K562 (cell line): ENCODE data around the gene INHA. TPM values are rescaled to one million over a fixed set of nuclear protein-coding genes. Genes with fewer than 3 reads are reported as not detected.
A peak's percentile ranks its signal among the peaks of the same experiment; 100 is the strongest.

Experiments used
- BCOR ChIP-seq: fragments of 450-650 bp; IDR thresholded peaks from 2 replicates; pipeline ENCODE4 v1.6.1; 2016
- DLX4 ChIP-seq: fragments of 250-450 bp; sonication (Bioruptor Pico); IDR thresholded peaks from 2 replicates; pipeline ENCODE4 v1.6.1; 2021; ENCODE audit warnings: mild to moderate bottlenecking
- DMBX1 ChIP-seq: fragments of 250-450 bp; sonication (Bioruptor Pico); IDR thresholded peaks from 2 replicates; pipeline ENCODE4 v1.8.0; 2022; ENCODE audit warnings: inconsistent platforms, mild to moderate bottlenecking, moderate library complexity, borderline replicate concordance
- HDAC3 ChIP-seq: fragments of 450-650 bp; IDR thresholded peaks from 2 replicates; pipeline ENCODE4 v1.6.1; 2018; ENCODE audit warnings: borderline replicate concordance, mild to moderate bottlenecking, moderate library complexity; ENCODE audit not compliant: partially characterized antibody
- HDGF ChIP-seq: fragments of 450-650 bp; IDR thresholded peaks from 2 replicates; pipeline ENCODE4 v1.6.1; 2016
- MAZ ChIP-seq, 2 experiments: fragments of 450-650 bp in 1 of 2; sonication (generic) in 1 of 2; formaldehyde crosslinking; IDR thresholded peaks in 1 of 2; conservative IDR thresholded peaks in 1 of 2; 2 replicates each; pipeline versions ENCODE4 v1.4.0 to v1.5.0; 2020; ENCODE audit warnings: mild to moderate bottlenecking in 1 of 2, missing genetic modification reagents in 1 of 2
- MCM2 ChIP-seq: fragments of 450-650 bp; IDR thresholded peaks from 2 replicates; pipeline ENCODE4 v1.6.1; 2017; ENCODE audit warnings: low read depth, mild to moderate bottlenecking
- MCM3 ChIP-seq: fragments of 450-650 bp; IDR thresholded peaks from 2 replicates; pipeline ENCODE4 v1.6.1; 2016
- MED1 ChIP-seq: sonication (generic); formaldehyde crosslinking; IDR thresholded peaks from 2 replicates; pipeline ENCODE4 v1.8.1; 2023; ENCODE audit warnings: missing genetic modification reagents, borderline replicate concordance
- MYC ChIP-seq, 2 experiments: fragments of 250-450 bp in 1 of 2; sonication (Bioruptor Pico) in 1 of 2; IDR thresholded peaks; 2 replicates each; pipeline versions ENCODE4 v1.5.1 to v1.6.1; 2012 to 2021; ENCODE audit warnings: low read depth in 2 of 2, borderline replicate concordance in 1 of 2, improper control_type of control experiment in 1 of 2, low read length in 1 of 2, mild to moderate bottlenecking in 1 of 2, moderate library complexity in 1 of 2
- PML ChIP-seq: IDR thresholded peaks from 2 replicates; pipeline ENCODE4 v1.6.1; 2012; ENCODE audit warnings: low read length, inconsistent platforms
- RFX1 ChIP-seq: fragments of 450-650 bp; IDR thresholded peaks from 2 replicates; pipeline ENCODE4 v1.6.1; 2016; ENCODE audit warnings: mild to moderate bottlenecking, moderate library complexity
- RFX7 ChIP-seq: fragments of 250-450 bp; sonication (Bioruptor Pico); IDR thresholded peaks from 2 replicates; pipeline ENCODE4 v1.5.1; 2021; ENCODE audit warnings: mild to moderate bottlenecking
- SMAD1 ChIP-seq: fragments of 150-350 bp; IDR thresholded peaks from 2 replicates; pipeline ENCODE4 v1.6.1; 2014; ENCODE audit warnings: low read length, low read depth; ENCODE audit not compliant: partially characterized antibody
- TARDBP ChIP-seq: fragments of 450-650 bp; IDR thresholded peaks from 2 replicates; pipeline ENCODE4 v1.6.1; 2016
- TBP ChIP-seq: optimal IDR thresholded peaks from 2 replicates; pipeline ENCODE3; 2011; ENCODE audit warnings: low read depth, low read length, improper control_type of control experiment
- THRA ChIP-seq: fragments of 450-650 bp; IDR thresholded peaks from 2 replicates; pipeline ENCODE4 v1.6.1; 2017; ENCODE audit warnings: mild to moderate bottlenecking, moderate library complexity
- ZC3H8 ChIP-seq: fragments of 450-650 bp; IDR thresholded peaks from 2 replicates; pipeline ENCODE4 v1.6.1; 2017
- ZNF140 ChIP-seq: fragments of 250-450 bp; sonication (Bioruptor Pico); IDR thresholded peaks from 2 replicates; pipeline ENCODE4 v1.8.0; 2021; ENCODE audit warnings: moderate library complexity, mild to moderate bottlenecking, inconsistent platforms
- ZNF263 ChIP-seq: sonication (generic); formaldehyde crosslinking; IDR thresholded peaks from 2 replicates; pipeline ENCODE4 v1.8.0; 2022; ENCODE audit warnings: mild to moderate bottlenecking, missing genetic modification reagents, borderline replicate concordance
- ZNF354B ChIP-seq: fragments of 250-450 bp; sonication (Bioruptor Pico); IDR thresholded peaks from 2 replicates; pipeline ENCODE4 v1.4.0; 2020
- ZNF668 ChIP-seq: fragments of 250-450 bp; sonication (Bioruptor Pico); IDR thresholded peaks from 2 replicates; pipeline ENCODE4 v1.8.0; 2022; ENCODE audit warnings: mild to moderate bottlenecking, inconsistent platforms
- polyA plus RNA-seq, 8 experiments: library from polyadenylated mRNA; depleted of rRNA in 4 of 8; stranded (reverse) in 5 of 8; unstranded in 3 of 8; fragments of >200 nt; fragmentation: Nextera tagmentation in 2 of 8; fragmentation: Illumina TruSeq in 1 of 8; extraction: Ambion mirVana in 2 of 8; extraction: Trizol in 1 of 8; gene quantifications; 2 replicates each; pipeline versions ENCODE4 v1.2.1 to v1.2.3, GENCODE V29; 2011 to 2014; ENCODE audit warnings: inconsistent platforms in 1 of 8, missing spikeins in 1 of 8
- total RNA-seq, 7 experiments: library from RNA; depleted of rRNA in 6 of 7; stranded (reverse); fragments of >200 nt in 6 of 7; fragmentation: Illumina TruSeq in 2 of 7; extraction: Trizol in 2 of 7; gene quantifications; 2 replicates each; pipeline versions ENCODE4 v1.2.1 to v1.2.3, GENCODE V29; 2011 to 2021; ENCODE audit warnings: low replicate concordance in 1 of 7
- TF ChIP-seq, protein P1 (sequence below): fragments of 250-450 bp; sonication (Bioruptor Pico); IDR thresholded peaks from 2 replicates; pipeline ENCODE4 v1.8.0; 2021; ENCODE audit warnings: moderate library complexity, mild to moderate bottlenecking, inconsistent platforms
- TF ChIP-seq, protein P2 (sequence below): fragments of 450-650 bp; formaldehyde crosslinking; IDR thresholded peaks from 2 replicates; pipeline ENCODE4 v1.4.0; 2020; ENCODE audit warnings: mild to moderate bottlenecking, moderate library complexity
- TF ChIP-seq, protein P3 (sequence below): fragments of 250-450 bp; sonication (Bioruptor Pico); IDR thresholded peaks from 2 replicates; pipeline ENCODE4 v1.5.0; 2022; ENCODE audit warnings: mild to moderate bottlenecking

Gene INHA
- total and polyA plus RNA-seq, 9 of the 15 experiments (the other 6 are each of a cell fraction or from before 2014, with no cell fraction given): 0.07 to 1.9 (median 0.40) TPM

DNA sequence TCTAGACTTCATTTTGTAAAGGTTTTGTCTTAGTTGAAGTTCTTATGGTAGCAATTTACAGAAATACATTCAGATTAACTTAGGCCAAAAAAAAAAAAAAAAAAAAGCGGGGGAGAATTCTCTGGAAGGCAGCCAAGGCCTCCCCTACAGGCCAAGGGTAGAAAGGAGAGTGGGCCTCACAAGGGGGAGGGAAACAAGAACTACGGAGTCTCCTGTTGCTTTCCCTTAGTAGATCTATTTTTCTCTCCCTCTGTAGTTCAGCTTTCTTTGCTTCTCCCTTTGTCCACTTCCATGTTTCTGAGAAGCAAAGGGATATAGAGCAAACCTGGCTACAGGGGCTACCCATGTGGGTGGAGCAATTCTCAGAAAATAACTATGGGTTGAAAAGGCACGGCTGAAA is 23.1 kb downstream of the INHA start (continued):
- no peak for TF ChIP-seq SMAD1
- peak; percentile 23; the same call in 1 of the 2 replicates for TF ChIP-seq PML
- TF ChIP-seq DMBX1 (CRISPR knock-in tag): no peak
- no peak for TF ChIP-seq MCM2
- TF ChIP-seq, protein P1, sequence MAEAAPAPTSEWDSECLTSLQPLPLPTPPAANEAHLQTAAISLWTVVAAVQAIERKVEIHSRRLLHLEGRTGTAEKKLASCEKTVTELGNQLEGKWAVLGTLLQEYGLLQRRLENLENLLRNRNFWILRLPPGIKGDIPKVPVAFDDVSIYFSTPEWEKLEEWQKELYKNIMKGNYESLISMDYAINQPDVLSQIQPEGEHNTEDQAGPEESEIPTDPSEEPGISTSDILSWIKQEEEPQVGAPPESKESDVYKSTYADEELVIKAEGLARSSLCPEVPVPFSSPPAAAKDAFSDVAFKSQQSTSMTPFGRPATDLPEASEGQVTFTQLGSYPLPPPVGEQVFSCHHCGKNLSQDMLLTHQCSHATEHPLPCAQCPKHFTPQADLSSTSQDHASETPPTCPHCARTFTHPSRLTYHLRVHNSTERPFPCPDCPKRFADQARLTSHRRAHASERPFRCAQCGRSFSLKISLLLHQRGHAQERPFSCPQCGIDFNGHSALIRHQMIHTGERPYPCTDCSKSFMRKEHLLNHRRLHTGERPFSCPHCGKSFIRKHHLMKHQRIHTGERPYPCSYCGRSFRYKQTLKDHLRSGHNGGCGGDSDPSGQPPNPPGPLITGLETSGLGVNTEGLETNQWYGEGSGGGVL (CRISPR knock-in tag): no peak
- TF ChIP-seq, protein P2, sequence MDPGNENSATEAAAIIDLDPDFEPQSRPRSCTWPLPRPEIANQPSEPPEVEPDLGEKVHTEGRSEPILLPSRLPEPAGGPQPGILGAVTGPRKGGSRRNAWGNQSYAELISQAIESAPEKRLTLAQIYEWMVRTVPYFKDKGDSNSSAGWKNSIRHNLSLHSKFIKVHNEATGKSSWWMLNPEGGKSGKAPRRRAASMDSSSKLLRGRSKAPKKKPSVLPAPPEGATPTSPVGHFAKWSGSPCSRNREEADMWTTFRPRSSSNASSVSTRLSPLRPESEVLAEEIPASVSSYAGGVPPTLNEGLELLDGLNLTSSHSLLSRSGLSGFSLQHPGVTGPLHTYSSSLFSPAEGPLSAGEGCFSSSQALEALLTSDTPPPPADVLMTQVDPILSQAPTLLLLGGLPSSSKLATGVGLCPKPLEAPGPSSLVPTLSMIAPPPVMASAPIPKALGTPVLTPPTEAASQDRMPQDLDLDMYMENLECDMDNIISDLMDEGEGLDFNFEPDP: no peak
- no peak for TF ChIP-seq ZNF668 (CRISPR knock-in tag)
- no peak for TF ChIP-seq ZNF354B (CRISPR knock-in tag)
- no peak for TF ChIP-seq ZC3H8
- no peak for TF ChIP-seq ZNF140
- TF ChIP-seq RFX7 (CRISPR knock-in tag): no peak
- 0 out of 4 replicates have a peak, but pooled peaks of 1 of the 2 experiments have one; percentile 34 for TF ChIP-seq MAZ (CRISPR knock-in tag; conservative IDR thresholded peaks at IDR 0.05 in 1 of 2, IDR thresholded peaks at IDR 0.05 in 1 of 2)
- TF ChIP-seq BCOR: no peak
- TF ChIP-seq MED1: no peak
- TF ChIP-seq MYC (IDR thresholded peaks at IDR 0.05; ENCODE audit: low read depth, low read length): no peak
- no peak for TF ChIP-seq MYC (CRISPR knock-in tag; IDR thresholded peaks at IDR 0.05; ENCODE audit: borderline replicate concordance, low read depth)
- no peak for TF ChIP-seq THRA
- TF ChIP-seq HDGF: no peak
- TF ChIP-seq TBP: no peak
- no peak for TF ChIP-seq TARDBP
- TF ChIP-seq MCM3: no peak
- TF ChIP-seq HDAC3: peak; percentile 30
- no peak for TF ChIP-seq DLX4 (CRISPR knock-in tag)
- TF ChIP-seq, protein P3, sequence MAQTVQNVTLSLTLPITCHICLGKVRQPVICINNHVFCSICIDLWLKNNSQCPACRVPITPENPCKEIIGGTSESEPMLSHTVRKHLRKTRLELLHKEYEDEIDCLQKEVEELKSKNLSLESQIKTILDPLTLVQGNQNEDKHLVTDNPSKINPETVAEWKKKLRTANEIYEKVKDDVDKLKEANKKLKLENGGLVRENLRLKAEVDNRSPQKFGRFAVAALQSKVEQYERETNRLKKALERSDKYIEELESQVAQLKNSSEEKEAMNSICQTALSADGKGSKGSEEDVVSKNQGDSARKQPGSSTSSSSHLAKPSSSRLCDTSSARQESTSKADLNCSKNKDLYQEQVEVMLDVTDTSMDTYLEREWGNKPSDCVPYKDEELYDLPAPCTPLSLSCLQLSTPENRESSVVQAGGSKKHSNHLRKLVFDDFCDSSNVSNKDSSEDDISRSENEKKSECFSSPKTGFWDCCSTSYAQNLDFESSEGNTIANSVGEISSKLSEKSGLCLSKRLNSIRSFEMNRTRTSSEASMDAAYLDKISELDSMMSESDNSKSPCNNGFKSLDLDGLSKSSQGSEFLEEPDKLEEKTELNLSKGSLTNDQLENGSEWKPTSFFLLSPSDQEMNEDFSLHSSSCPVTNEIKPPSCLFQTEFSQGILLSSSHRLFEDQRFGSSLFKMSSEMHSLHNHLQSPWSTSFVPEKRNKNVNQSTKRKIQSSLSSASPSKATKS (CRISPR knock-in tag): no peak
- no peak for TF ChIP-seq RFX1
- TF ChIP-seq ZNF263 (CRISPR knock-in tag): no peak
